Osteoblast (primary cell): ENCODE measurements around the gene UQCC3. TPM values are rescaled to one million over a fixed set of nuclear protein-coding genes. Genes with fewer than 3 reads are reported as not detected.

ENCODE experiments used
- DNase-seq: peaks from one replicate; pipeline ENCODE4 v3.0.0; 2011; ENCODE audit warnings: low spot score, mixed read lengths; ENCODE audit not compliant: insufficient read length; ENCODE audit errors: missing footprints
- H2AFZ ChIP-seq: 2 replicates; pipeline ENCODE4 v1.6.0; 2011; ENCODE audit warnings: mild to moderate bottlenecking, low read length
- H3K27ac ChIP-seq: 2 replicates; pipeline ENCODE4 v1.5.1; 2011; ENCODE audit warnings: mild to moderate bottlenecking, low read depth, low read length, moderate library complexity
- H3K27me3 ChIP-seq: 2 replicates; pipeline ENCODE4 v1.6.0; 2012; ENCODE audit warnings: mild to moderate bottlenecking, control low read depth, inconsistent platforms, low read length, moderate library complexity; ENCODE audit not compliant: insufficient read depth
- H3K36me3 ChIP-seq: 2 replicates; pipeline ENCODE4 v1.5.1; 2011; ENCODE audit warnings: mild to moderate bottlenecking, low read length, control low read depth, moderate library complexity; ENCODE audit not compliant: insufficient read depth
- H3K4me1 ChIP-seq: 2 replicates; pipeline ENCODE4 v1.5.1; 2011; ENCODE audit warnings: mild to moderate bottlenecking, low read length, control low read depth, moderate library complexity; ENCODE audit not compliant: insufficient read depth
- H3K4me2 ChIP-seq: 2 replicates; pipeline ENCODE4 v1.6.0; 2011; ENCODE audit warnings: mild to moderate bottlenecking, low read length; ENCODE audit not compliant: insufficient read depth
- H3K4me3 ChIP-seq: fragments of 200-600 bp; sonication (generic); 3 replicates; pipeline ENCODE4 v1.5.1; 2012; ENCODE audit warnings: mild to moderate bottlenecking, low read length, inconsistent platforms; ENCODE audit not compliant: insufficient read depth
- H3K79me2 ChIP-seq: 2 replicates; pipeline ENCODE4 v1.6.0; 2012; ENCODE audit warnings: mild to moderate bottlenecking, low read length, control low read depth, inconsistent platforms; ENCODE audit not compliant: insufficient read depth
- H3K9me3 ChIP-seq: 2 replicates; pipeline ENCODE4 v1.5.1; 2011; ENCODE audit warnings: low read depth, low read length, control low read depth
- H4K20me1 ChIP-seq: 2 replicates; pipeline ENCODE4 v1.6.0; 2012; ENCODE audit warnings: mild to moderate bottlenecking, low read length, control low read depth; ENCODE audit not compliant: insufficient read depth
- CTCF ChIP-seq: IDR thresholded peaks from 2 replicates; pipeline ENCODE4 v1.5.1; 2011; ENCODE audit warnings: mild to moderate bottlenecking, low read depth, low read length, moderate library complexity; ENCODE audit errors: extremely low read depth
- total RNA-seq: library from RNA; depleted of rRNA; stranded (reverse); fragments of >200 nt; gene quantifications from 2 replicates; pipeline ENCODE4 v1.2.3, GENCODE V29; 2012

The UQCC3 gene
- total RNA-seq, 1 donor, result 5.8 TPM

DNA sequence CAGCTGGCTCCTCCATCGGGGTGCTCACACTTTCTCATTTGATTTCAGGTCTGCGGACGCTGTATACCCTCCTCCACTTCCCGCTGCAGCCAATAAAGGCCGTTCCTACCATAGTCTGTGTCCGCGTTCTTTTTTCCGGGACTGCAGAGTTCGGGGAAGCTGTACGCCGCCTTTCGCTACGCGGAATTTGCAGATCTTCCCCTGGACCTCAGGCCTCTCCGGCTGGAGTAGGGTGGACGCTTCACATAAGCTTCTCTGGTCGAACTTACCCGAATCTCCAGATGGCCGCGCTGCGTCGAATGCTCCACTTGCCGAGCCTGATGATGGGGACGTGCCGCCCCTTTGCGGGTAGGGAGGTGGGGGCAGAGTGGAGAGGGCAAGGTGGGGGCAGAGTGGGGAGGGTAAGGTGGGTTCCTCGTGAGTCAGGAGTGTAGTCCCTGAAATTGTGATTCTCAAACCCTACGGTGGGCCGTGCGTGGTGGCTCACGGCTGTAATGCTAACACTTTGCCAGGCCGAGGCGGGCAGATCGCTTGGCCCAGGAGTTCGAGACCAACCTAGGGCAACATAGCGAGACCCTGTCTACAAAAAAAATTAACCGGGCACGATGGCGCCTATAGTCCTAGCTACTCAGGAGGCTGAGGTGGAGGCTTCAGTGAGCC is 5.7 kb upstream of the UQCC3 start:
- Histone ChIP-seq H3K79me2 (peaks cover 39% of the 10 kb centered on the region), H3K4me2 (peak overlapping the region; percentile 91), H3K27ac (peak overlapping the region; percentile 82), H3K4me3 (peak overlapping the region; percentile 97), H3K36me3 (peaks cover 29% of the 10 kb centered on the region), H3K9me3 (no peaks in the 10 kb centered on the region), H2AFZ (no peak overlapping the region), H3K27me3 (no peaks in the 10 kb centered on the region), H4K20me1 (peaks cover 14% of the 10 kb centered on the region), H3K4me1 (peaks cover 25% of the 10 kb centered on the region)
- DNase-seq, result peak; percentile 80
- TF ChIP-seq CTCF, result no peak

- Histone ChIP-seq H3K27ac (peak overlapping the region; percentile 82), H3K4me3 (peak overlapping the region; percentile 97), H2AFZ (no peak overlapping the region), H3K4me2 (peak overlapping the region; percentile 91), H3K27me3 (no peaks in the 10 kb centered on the region), H3K79me2 (peaks cover 45% of the 10 kb centered on the region), H4K20me1 (peaks cover 14% of the 10 kb centered on the region), H3K9me3 (no peaks in the 10 kb centered on the region), H3K4me1 (peaks cover 31% of the 10 kb centered on the region), H3K36me3 (peaks cover 29% of the 10 kb centered on the region)
- no peak for TF ChIP-seq CTCF
- DNase-seq, result peak; percentile 61
These were observed 5.1 kb upstream of the UQCC3 start for GRCh38 chr11:62666259-62666926.

GRCh38 chr11:62667460-62667859 is 4.0 kb upstream of the UQCC3 start:
- peaks cover 29% of the 10 kb centered on the region for H3K36me3 ChIP-seq
- no peak for DNase-seq
- no peak overlapping the region for H2AFZ ChIP-seq
- no peak for TF ChIP-seq CTCF
- H3K27me3 ChIP-seq, result no peaks in the 10 kb centered on the region
- H3K4me2 ChIP-seq, result peak overlapping the region; percentile 91
- peaks cover 34% of the 10 kb centered on the region for H3K4me1 ChIP-seq
- no peaks in the 10 kb centered on the region for H3K9me3 ChIP-seq
- peaks cover 53% of the 10 kb centered on the region for H3K79me2 ChIP-seq
- peaks cover 14% of the 10 kb centered on the region for H4K20me1 ChIP-seq
- H3K27ac ChIP-seq, result no peak overlapping the region
- H3K4me3 ChIP-seq, result no peak overlapping the region

DNA sequence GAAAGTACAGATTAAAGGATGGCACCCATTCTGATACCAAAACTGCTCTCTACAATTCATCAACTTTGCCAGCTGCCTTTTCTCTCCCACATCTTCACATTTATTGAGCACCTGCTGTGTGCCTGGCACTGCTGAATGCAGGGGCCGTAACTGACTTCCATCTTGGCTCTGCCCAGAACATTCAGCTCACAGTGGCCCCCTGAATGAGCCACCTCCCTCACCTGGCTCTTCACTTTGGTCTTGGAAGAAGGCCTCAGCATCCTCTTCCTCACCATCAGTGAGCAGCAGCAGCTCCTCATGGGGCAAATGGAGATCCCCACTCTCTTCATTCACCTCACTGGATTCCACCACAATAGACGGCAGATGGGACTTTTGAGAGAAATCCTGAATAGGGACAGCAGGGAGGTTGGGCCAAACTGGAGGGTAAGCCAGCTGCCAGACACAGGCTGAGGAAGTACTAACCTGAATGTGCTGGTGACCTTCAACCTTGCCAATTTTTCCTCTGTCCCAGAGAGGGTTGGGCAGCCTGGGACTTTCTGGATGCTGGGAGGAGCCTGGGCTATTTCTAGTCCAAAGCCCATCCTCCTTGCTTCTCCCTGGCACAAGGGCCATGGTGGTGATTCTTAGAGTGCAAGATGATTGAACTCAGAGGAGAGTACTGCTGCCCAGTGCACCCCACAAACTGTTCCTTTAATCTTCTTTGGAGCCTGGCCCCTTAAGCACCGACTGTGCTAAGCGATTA is 1.9 kb upstream of the UQCC3 start:
- Histone ChIP-seq H3K27ac (no peak overlapping the region), H3K4me2 (peak overlapping the region; percentile 23), H3K9me3 (no peaks in the 10 kb centered on the region), H3K4me3 (no peak overlapping the region), H3K27me3 (no peaks in the 10 kb centered on the region), H3K36me3 (peaks cover 38% of the 10 kb centered on the region), H3K79me2 (peaks cover 62% of the 10 kb centered on the region), H4K20me1 (peaks cover 14% of the 10 kb centered on the region), H2AFZ (no peak overlapping the region), H3K4me1 (peaks cover 38% of the 10 kb centered on the region)
- no peak for TF ChIP-seq CTCF
- peak; percentile 84 for DNase-seq
